HG02870 (cell line): ENCODE results near the gene PEX16.
A peak's percentile ranks its signal among the peaks of the same experiment; 100 is the strongest.

Source experiments
- ATAC-seq: cut with Tn5 transposase; IDR thresholded peaks from one replicate; pipeline ENCODE4 v1.9.1; 2021; ENCODE audit warnings: mild to moderate bottlenecking, moderate library complexity; ENCODE audit not compliant: unreplicated experiment

The PEX16 gene

GRCh38 chr11:45917623-45918330 lies at the start of gene PEX16:
PEX16 (minus strand) TSS chr11:45917877; CDS start chr11:45917811, 66 bp downstream.
- peak; percentile 93 for ATAC-seq

GRCh38 chr11:45964911-45965389 lies 47.3 kb upstream of the PEX16 start:
- peak; percentile 66 for ATAC-seq

DNA sequence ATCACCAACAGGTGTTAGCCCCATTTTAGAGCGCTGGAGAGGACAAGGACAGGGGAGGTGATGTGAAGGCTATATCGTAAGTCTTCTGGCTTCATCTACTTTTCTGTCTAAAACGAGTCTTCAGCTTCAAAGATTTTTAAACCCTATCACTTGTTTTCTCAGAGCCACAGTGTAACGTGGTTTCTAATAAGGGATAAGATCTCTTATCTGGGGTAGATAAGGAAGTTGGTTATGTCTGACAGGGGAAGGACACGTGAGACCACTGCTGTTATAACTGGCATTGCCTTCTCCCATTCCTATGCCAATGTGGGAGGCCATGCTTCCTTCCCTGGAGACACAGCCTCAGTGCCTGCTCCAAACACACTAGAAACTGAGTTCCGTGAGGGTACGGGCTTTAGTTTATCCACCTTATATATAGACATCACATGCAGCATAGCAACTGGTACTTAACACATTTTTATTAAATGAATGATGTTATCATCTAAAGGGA lies 44.1 kb upstream of the PEX16 start:
- ATAC-seq: no peak

GRCh38 chr11:45960387-45961095 lies 42.9 kb upstream of the PEX16 start:
- ATAC-seq: no peak

- no peak for ATAC-seq
Observed at GRCh38 chr11:45959851-45960250, 42.2 kb upstream of the PEX16 start.

GRCh38 chr11:45949992-45950407 lies 32.3 kb upstream of the PEX16 start:
- ATAC-seq: no peak

- ATAC-seq: no peak
Observed at GRCh38 chr11:45948356-45948755, 30.7 kb upstream of the PEX16 start.

DNA sequence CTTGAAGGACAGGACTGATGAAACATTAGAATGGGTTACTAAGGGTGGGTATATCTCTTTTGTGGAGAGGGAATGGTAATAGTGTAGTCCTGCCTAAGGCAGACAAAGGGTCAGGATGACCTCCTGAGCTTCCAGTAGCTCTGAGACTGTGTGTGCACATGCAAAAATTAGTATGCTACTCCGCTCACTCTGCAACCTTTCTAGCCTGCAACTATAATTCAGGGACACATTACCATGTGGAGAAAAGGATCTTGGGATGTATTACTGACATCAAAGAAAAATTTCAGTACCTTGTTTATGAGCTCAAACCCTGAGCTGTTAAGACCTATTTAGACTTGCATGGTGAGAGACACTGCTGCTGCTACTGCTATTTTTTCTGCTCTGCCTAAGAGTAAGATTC lies 30.2 kb upstream of the PEX16 start:
- no peak for ATAC-seq

DNA sequence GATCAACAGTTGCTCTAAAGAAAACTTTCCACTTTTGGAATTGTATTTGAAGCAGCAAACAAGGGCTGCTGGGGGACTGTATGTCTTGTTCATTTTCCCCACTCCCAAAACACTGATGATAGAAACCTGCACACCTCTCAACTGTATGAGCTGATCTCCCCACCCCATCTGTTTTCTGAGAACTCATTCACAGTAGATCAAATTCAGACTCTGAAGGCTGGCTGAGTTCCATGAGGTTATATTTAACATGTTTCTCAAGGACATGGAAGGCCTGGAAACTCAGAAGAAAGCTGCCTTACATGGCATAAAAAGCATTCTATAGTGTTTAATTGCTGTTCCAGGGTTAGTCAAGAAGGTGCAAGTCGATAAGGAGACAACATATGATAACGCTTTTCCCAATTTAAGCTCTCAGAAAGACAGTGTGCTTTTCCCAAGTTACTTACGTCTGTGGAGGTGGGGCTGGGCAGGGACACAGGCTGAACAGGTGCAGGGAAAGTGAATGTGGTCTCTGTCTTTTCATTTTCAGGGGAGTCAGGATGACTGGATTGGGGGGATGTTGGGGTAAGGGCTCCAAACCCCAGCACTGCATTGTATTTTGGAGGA lies 27.8 kb upstream of the PEX16 start:
- no peak for ATAC-seq

DNA sequence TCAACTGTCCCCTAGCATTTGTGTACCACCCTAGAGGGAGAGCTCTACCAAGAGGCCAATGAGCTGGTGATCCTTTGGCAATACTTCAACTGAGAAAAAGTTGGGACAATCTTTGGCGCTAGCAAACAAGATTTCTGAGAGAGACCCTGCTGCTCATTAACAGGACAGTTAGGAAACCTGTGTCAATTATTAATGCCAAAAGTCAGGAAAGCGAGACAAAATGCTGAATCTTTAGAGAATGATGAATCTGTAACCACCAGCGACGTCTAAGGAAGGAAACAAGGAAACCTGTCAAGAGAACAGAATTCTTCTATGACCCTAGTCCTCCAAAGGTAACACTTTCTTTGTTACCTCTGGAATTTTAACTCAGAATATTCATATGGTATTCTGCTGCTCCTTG lies 24.7 kb upstream of the PEX16 start:
- no peak for ATAC-seq

DNA sequence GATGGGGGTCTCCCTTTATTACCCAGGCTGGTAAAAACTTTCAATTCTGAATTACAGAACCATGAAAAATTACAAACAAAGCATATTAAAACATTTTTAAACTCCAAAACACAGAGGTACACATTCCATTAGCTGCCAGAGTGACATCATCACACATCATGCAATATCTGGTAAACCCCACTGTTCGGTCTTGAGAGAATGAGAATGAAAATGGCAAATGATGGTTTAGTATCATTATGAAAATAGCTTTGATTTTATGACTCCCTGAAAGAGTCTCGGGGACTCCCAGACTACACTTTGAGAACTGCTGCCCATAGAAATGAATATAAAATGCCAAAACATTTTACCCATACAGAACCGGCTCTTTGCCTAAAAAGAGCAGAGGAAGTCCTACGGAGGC lies 23.6 kb upstream of the PEX16 start:
- no peak for ATAC-seq

DNA sequence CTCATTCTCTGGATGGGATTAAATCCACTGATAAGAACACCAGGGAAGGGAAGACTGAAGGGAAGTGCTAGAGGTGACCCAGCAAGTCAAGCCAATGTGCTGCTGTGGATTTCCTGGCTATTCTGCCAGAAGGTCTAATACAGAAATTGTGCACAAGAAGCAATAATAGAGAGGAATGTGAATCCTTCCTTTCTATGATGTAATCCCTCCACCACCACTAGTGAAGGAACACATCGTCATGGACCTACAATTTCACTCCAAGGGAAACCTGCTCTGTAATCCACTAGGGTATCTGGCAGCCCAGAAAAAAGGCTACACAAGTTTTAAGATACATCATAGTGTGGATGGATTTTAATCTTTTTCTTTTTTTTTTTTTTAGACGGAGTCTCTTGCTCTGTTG lies 22.2 kb upstream of the PEX16 start:
- ATAC-seq: no peak

DNA sequence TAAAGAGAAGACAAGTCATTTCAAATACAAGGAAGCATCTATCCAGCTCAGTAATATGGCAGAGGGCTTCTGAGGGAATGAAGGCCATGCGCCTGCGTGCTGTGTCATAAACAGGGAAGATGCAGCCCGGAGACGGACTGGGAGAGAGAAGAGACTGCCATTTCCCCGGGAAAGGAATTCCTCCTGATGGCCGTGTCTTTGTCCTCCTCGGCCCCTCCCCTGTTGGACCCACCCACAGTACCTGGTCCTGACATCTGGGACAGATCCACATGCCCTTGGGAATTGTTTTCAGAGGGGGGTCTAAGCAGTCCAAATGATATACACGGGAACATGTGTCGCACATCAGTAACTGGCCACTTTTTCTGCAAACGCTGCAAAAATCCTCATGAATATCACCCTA lies 20.2 kb upstream of the PEX16 start:
- no peak for ATAC-seq

DNA sequence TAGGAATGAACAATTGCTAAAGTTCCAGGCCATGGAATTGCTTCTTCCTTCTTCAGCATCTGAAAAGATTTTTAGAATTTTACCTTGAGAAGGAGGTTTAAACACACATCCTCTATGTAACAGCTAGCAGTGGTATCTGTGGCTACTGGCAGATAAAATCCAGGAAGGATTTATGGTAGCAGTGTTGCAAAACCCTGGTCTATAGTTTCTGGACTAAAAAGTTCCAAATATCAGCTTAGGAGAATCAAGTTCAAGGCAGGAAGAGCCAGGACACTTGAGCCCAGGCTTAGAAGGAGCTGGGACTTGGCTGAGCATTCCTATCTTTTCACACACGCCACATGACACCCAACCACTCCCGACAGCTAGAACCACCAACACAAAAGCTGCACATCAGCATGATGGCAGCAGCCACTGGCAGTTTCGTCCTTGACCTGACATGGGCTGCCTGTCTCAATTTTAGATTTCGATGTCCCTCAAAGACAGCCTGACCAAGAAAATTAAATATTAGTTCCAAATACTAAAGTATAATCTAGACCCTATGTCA lies 18.9 kb upstream of the PEX16 start:
- ATAC-seq: no peak

- no peak for ATAC-seq
Observed at GRCh38 chr11:45935349-45936064, 17.8 kb upstream of the PEX16 start.

DNA sequence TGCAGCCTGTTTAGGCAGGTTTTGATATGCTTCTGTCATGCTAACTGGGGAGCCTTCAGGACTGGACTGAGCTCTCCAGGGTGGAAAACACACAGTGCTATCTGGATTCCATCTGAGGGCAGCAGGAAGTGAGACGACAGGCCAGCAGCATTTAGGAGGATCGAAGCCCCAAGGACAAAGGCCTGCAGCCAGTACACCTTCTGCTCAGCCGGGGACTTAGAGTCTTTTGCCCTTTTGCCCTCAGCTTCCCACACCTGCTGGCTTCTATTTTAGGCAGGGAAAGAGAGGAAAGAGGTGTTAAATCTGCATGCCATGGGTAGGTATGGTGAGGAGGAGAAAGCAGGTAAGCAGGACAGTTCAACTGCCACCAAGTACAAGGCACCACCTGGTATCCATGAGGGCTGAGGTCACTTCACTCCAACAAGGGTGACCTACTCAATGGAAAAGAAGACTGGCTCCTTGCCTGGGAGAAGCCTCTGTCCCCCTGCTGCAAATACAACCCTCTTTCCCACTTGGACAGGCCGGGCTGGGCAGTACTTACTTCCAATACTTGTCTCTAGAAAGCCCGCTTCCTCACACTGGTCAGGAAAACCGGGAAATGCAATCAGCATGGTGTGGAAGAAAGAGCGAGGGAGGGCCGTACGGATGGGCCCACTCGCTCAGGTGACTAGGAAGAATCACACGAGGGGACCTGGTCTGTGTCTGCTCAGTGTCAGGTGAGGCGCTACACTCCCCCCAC lies 17.1 kb upstream of the PEX16 start:
- ATAC-seq: no peak

- no peak for ATAC-seq
Observed at GRCh38 chr11:45933846-45934579, 16.3 kb upstream of the PEX16 start.

DNA sequence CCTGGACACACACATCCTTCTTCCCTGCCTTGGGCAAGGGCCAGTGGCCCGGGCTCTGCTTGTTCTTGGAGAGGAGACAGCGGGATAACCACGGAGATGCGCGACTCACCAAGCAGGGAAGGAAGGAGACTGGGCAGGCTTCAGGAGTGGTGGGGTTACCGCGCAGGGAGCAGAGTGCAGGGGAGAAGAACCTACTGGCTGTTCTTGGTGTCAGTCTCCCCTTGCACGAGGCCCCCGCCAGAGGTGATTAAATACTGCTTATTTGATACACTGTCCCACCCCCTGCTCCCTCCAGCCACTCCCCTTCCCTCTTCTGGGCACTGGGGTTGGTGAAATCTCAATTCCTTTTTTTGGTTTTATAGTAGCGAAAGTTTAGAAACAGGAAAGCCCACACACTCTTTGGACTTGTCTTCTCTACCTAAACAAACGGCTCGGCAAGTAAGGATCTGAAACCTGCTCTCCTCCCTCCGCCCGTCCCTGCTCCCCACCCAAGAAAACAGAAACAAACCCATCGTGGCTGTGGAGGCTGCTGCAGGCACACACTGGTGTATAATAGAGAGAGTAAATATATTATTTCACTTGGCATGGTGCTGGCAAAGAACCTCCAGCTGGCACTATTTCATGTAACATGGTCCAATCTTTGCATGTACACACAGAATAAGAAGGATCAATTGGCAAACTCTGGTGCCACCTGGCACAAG lies 15.6 kb upstream of the PEX16 start:
- no peak for ATAC-seq

- ATAC-seq: no peak
Observed at GRCh38 chr11:45932217-45932616, 14.5 kb upstream of the PEX16 start.
